ENCODE measurements around the gene SPAG8. TPM values are rescaled to one million over a fixed set of nuclear protein-coding genes. Genes with fewer than 3 reads are reported as not detected.

Gene SPAG8
- total and polyA plus RNA-seq, 10 of the 15 experiments (the other 5 are each of a cell fraction or from before 2014, with no cell fraction given) = 0.40 to 1.1 (median 0.72) TPM

DNA sequence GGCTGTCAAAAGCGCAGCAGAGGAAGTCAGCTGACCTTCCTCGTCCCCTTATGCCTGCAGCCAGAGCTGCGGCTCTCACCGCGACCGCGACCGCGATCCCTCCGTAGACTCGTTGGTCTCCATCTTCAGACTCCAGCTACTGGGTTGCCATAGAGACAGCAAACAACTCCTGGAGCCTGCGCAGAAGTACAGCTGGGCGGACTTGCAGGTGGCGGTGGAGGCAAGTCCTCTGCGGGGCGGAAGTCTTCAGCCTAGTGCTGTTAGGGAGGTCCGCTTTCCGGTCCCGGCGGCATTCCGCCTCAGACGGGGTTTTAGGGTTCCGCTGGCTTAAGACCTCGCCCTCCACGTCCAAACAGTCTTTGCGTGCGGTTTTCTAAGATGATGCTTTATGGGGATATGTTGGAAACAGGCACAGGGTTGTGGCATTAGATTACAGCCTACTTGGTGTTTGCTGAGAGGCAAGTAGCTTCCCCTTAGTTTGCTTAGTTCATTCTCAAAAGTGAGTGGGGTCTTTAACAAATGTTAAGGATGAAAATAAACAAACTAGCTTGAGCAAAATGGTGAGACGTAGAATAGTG is at the start of gene SPAG8 (continued):
- TF ChIP-seq KLF5 (IDR thresholded peaks at IDR 0.05; ENCODE audit: partially characterized antibody) (peak; percentile 65), CREM (IDR thresholded peaks at IDR 0.05; ENCODE audit: low read depth) (peak; percentile 82), ATF7 (IDR thresholded peaks at IDR 0.05; ENCODE audit: low read depth) (0 out of 2 replicates have a peak, but pooled peaks have one; percentile 34), FOXK2 (IDR thresholded peaks at IDR 0.05) (peak; percentile 23; the same call in 1 of the 2 replicates), SPI1 (IDR thresholded peaks at IDR 0.05; ENCODE audit: borderline replicate concordance, insufficient read depth, low read depth, low read length) (peak; percentile 44; the same call in 1 of the 2 replicates), EZH2 (IDR thresholded peaks at IDR 0.05; ENCODE audit: borderline replicate concordance, control insufficient read depth, low read depth, low read length) (no peak), BHLHE40 (IDR thresholded peaks at IDR 0.05; ENCODE audit: borderline replicate concordance in 1 of 2, low read depth in 2 of 2, low read length in 1 of 2) (peak; percentile 23 to 56; a peak in 1 of 4 replicates), YBX1 (IDR thresholded peaks at IDR 0.05) (no peak), IKZF2 (IDR thresholded peaks at IDR 0.05) (peak in 1 of 2 experiments; percentile 50; a peak in 2 of 4 replicates), ESRRA (IDR thresholded peaks at IDR 0.05; ENCODE audit: low read length) (no peak), TCF7 (IDR thresholded peaks at IDR 0.05; ENCODE audit: borderline replicate concordance) (0 out of 2 replicates have a peak, but pooled peaks have one; percentile 60), ZBED1 (IDR thresholded peaks at IDR 0.05; ENCODE audit: borderline replicate concordance) (peak; percentile 54; the same call in 1 of the 2 replicates), FOXM1 (IDR thresholded peaks at IDR 0.05; ENCODE audit: low read depth, low read length) (0 out of 2 replicates have a peak, but pooled peaks have one; percentile 7), NR2C1 (IDR thresholded peaks at IDR 0.05) (peak; percentile 82), ETV6 (conservative IDR thresholded peaks at IDR 0.05 in 1 of 2, IDR thresholded peaks at IDR 0.05 in 1 of 2; ENCODE audit: borderline replicate concordance in 1 of 2, low read depth in 1 of 2) (no peak)
- TF ChIP-seq, protein P1, sequence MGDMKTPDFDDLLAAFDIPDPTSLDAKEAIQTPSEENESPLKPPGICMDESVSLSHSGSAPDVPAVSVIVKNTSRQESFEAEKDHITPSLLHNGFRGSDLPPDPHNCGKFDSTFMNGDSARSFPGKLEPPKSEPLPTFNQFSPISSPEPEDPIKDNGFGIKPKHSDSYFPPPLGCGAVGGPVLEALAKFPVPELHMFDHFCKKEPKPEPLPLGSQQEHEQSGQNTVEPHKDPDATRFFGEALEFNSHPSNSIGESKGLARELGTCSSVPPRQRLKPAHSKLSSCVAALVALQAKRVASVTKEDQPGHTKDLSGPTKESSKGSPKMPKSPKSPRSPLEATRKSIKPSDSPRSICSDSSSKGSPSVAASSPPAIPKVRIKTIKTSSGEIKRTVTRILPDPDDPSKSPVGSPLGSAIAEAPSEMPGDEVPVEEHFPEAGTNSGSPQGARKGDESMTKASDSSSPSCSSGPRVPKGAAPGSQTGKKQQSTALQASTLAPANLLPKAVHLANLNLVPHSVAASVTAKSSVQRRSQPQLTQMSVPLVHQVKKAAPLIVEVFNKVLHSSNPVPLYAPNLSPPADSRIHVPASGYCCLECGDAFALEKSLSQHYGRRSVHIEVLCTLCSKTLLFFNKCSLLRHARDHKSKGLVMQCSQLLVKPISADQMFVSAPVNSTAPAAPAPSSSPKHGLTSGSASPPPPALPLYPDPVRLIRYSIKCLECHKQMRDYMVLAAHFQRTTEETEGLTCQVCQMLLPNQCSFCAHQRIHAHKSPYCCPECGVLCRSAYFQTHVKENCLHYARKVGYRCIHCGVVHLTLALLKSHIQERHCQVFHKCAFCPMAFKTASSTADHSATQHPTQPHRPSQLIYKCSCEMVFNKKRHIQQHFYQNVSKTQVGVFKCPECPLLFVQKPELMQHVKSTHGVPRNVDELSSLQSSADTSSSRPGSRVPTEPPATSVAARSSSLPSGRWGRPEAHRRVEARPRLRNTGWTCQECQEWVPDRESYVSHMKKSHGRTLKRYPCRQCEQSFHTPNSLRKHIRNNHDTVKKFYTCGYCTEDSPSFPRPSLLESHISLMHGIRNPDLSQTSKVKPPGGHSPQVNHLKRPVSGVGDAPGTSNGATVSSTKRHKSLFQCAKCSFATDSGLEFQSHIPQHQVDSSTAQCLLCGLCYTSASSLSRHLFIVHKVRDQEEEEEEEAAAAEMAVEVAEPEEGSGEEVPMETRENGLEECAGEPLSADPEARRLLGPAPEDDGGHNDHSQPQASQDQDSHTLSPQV (IDR thresholded peaks at IDR 0.05) = no peak
- TF ChIP-seq, protein P2, sequence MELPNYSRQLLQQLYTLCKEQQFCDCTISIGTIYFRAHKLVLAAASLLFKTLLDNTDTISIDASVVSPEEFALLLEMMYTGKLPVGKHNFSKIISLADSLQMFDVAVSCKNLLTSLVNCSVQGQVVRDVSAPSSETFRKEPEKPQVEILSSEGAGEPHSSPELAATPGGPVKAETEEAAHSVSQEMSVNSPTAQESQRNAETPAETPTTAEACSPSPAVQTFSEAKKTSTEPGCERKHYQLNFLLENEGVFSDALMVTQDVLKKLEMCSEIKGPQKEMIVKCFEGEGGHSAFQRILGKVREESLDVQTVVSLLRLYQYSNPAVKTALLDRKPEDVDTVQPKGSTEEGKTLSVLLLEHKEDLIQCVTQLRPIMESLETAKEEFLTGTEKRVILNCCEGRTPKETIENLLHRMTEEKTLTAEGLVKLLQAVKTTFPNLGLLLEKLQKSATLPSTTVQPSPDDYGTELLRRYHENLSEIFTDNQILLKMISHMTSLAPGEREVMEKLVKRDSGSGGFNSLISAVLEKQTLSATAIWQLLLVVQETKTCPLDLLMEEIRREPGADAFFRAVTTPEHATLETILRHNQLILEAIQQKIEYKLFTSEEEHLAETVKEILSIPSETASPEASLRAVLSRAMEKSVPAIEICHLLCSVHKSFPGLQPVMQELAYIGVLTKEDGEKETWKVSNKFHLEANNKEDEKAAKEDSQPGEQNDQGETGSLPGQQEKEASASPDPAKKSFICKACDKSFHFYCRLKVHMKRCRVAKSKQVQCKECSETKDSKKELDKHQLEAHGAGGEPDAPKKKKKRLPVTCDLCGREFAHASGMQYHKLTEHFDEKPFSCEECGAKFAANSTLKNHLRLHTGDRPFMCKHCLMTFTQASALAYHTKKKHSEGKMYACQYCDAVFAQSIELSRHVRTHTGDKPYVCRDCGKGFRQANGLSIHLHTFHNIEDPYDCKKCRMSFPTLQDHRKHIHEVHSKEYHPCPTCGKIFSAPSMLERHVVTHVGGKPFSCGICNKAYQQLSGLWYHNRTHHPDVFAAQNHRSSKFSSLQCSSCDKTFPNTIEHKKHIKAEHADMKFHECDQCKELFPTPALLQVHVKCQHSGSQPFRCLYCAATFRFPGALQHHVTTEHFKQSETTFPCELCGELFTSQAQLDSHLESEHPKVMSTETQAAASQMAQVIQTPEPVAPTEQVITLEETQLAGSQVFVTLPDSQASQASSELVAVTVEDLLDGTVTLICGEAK (IDR thresholded peaks at IDR 0.05; ENCODE audit: borderline replicate concordance) = peak; percentile 99
- TF ChIP-seq, protein P3, sequence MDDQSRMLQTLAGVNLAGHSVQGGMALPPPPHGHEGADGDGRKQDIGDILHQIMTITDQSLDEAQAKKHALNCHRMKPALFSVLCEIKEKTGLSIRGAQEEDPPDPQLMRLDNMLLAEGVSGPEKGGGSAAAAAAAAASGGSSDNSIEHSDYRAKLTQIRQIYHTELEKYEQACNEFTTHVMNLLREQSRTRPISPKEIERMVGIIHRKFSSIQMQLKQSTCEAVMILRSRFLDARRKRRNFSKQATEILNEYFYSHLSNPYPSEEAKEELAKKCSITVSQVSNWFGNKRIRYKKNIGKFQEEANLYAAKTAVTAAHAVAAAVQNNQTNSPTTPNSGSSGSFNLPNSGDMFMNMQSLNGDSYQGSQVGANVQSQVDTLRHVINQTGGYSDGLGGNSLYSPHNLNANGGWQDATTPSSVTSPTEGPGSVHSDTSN (IDR thresholded peaks at IDR 0.05; ENCODE audit: insufficient replicate concordance, low read depth, low read length) = peak; percentile 41

All from GM12878 (cell line).